Ovary (tissue), 9 donors: Measurements from ENCODE around the gene FBN3. TPM values are rescaled to one million over a fixed set of nuclear protein-coding genes. Genes with fewer than 3 reads are reported as not detected.

Source experiments
- DNase-seq, 5 donors: peaks; one replicate each; pipeline ENCODE4 v3.0.0-alpha.2; 2019 to 2020
- H3K27ac ChIP-seq, 2 donors: fragments of 200-600 bp; one replicate each; pipeline versions ENCODE4 v1.5.1 to v1.8.0; 2019 to 2022
- H3K27me3 ChIP-seq: fragments of 200-600 bp; one replicate; pipeline ENCODE4 v1.8.0; 2022
- H3K36me3 ChIP-seq: fragments of 200-600 bp; sonication (generic); one replicate; pipeline ENCODE4 v1.5.1; 2019
- H3K4me1 ChIP-seq: one replicate; pipeline ENCODE4 v1.8.1; 2013; ENCODE audit warnings: mild to moderate bottlenecking, moderate library complexity; ENCODE audit not compliant: insufficient read depth
- H3K4me3 ChIP-seq: fragments of 200-600 bp; sonication (generic); one replicate; pipeline ENCODE4 v1.5.1; 2017
- H3K9me3 ChIP-seq, 2 donors: fragments of 200-600 bp in 1 of 2; sonication (generic) in 1 of 2; one replicate each; pipeline versions ENCODE4 v1.5.1 to v1.8.1; 2013 to 2019; ENCODE audit warnings: mild to moderate bottlenecking in 1 of 2, moderate library complexity in 1 of 2
- CTCF ChIP-seq, 3 donors: fragments of 450-650 bp in 2 of 3; fragments of 200-600 bp in 1 of 3; IDR thresholded peaks; one replicate each; pipeline versions ENCODE4 v1.5.1 to v1.8.0; 2016 to 2022; ENCODE audit warnings: antibody characterized with exemption in 3 of 3, mild to moderate bottlenecking in 1 of 3
- EP300 ChIP-seq: sonication (generic); formaldehyde crosslinking; IDR thresholded peaks from one replicate; pipeline ENCODE4 v1.6.1; 2017; ENCODE audit warnings: antibody characterized with exemption
- POLR2A ChIP-seq: fragments of 450-650 bp; IDR thresholded peaks from one replicate; pipeline ENCODE4 v1.6.1; 2017; ENCODE audit warnings: antibody characterized with exemption, mild to moderate bottlenecking, moderate library complexity
- WGBS, 3 donors: extraction: QIAGEN DNeasy Blood & Tissue Kit in 1 of 3; methylation state at CpG; one replicate each; pipeline versions ENCODE4 v1.1.5 to v1.1.7; 2013 to 2017; 5-methylcytosine and 5-hydroxymethylcytosine counted together
- intact Hi-C, 4 donors: fragments of 100-400 bp; cut with DNase I; formaldehyde crosslinking; loops; one replicate each; pipeline versions ENCODE4 v1.11.0 to v1.15.1; 2022 to 2023
- polyA plus RNA-seq, 2 donors: library from polyadenylated mRNA; stranded (reverse); fragments of 200-250 nt in 1 of 2; fragments of 350-450 nt in 1 of 2; fragmentation: Illumina TruSeq in 1 of 2; extraction: RNeasy Lipid Tissue Mini Kit (QIAGEN cat#74804) in 1 of 2; gene quantifications; one replicate each; pipeline ENCODE4 v1.2.3, GENCODE V29; 2013 to 2014
- total RNA-seq, 7 donors: library from RNA; depleted of rRNA in 2 of 7; stranded (reverse); fragments of >200 nt in 2 of 7; fragmentation: NEBNext Ultra II Directional in 3 of 7; extraction: Animal tissue kit (Norgen Biotek cat#: 25700) in 3 of 7; gene quantifications; one replicate each; pipeline versions ENCODE4 v1.1.0 to v1.2.4, GENCODE V29; 2016 to 2023
- donor health status: DM: no; HTN: no; CAD: no; lungs with moderate emphysema.
- donor health status: DM: no; HTN: no; CAD: no.
- donor health status: Bipolar disorder and iron deficiency.
- donor health status: DM: yes; HTN: yes; CAD: no.
- donor health status: DM: no; HTN: no; CAD: no.
- donor health status: DM: yes; HTN: yes; CAD: no.

Gene FBN3
- total and polyA plus RNA-seq, 9 donors = 0.08 to 0.74 (median 0.25) TPM; not detected in 2

DNA sequence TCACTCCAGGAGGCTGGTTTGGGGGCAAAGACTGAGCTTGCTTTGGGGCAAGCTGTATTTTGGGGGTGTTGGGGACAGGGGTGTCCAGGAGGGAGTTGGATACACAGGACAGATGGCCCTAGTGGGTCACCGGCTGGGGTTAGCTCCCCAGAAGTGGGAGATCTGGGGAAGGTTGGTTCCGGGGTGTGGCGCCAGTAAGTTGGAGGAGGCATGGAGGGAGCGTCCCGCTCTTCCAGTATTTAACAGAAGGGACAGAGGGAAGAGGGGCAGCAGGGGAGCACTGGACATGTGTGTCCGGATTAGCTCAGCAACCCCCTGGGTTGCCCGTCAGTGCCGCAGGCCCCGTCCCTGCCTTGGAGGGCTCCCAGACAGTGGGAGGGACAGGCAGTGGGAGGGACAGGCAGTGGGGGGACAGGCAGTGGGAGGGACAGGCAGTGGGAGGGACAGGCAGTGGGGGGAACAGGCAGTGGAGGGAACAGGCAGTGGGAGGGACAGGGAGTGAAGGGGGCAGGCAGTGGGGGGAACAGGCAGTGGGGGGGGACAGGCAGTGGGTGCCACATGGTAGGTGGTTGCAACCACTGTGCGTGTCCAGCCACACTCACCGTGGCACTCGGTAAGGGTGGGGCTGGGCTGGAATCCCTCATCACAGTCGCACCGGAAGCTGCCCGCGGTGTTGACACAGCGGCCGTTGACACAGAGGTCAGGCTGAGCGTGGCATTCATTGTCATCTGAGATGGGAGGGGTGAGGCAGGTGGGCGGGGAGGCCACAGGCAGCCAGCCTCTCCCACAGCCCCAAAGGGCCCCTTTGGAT lies 63.6 kb downstream of the FBN3 start:
- intact Hi-C loops = no loop called here
- Histone ChIP-seq H3K4me1 (no peaks in the 10 kb centered on the region), H3K9me3 (no peaks in the 10 kb centered on the region), H3K4me3 (no peak overlapping the region), H3K36me3 (no peaks in the 10 kb centered on the region), H3K27me3 (no peaks in the 10 kb centered on the region), H3K27ac (no peak overlapping the region)
- WGBS, 3 donors = 66 to 77% (median 72%) methylated on average over 20 of the region's 20 CpGs
- no peak for DNase-seq
- TF ChIP-seq CTCF (IDR thresholded peaks at IDR 0.05) (no peak), POLR2A (no peak), EP300 (no peak)

DNA sequence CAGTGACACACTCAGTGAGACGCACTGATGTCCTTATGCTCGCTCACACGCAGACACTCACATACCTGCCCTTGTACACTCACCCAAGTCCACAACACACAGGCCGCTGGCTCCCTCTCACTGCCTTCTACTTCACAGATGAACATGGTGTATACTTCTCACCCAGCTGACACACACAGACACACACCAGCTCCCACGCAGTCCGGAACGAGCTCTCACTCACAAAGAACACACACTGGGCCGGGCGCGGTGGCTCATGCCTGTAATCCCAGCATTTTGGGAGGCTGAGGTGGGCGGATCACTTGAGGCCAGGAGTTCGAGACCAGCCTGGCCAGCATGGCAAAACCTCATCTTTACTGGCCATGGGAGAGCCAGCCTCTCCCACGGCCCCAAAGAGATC lies 65.2 kb downstream of the FBN3 start:
- no peak for DNase-seq
- no peak for TF ChIP-seq CTCF (IDR thresholded peaks at IDR 0.05)
- intact Hi-C loops = no loop called here
- Histone ChIP-seq H3K27ac (no peak overlapping the region), H3K9me3 (no peaks in the 10 kb centered on the region), H3K4me1 (no peaks in the 10 kb centered on the region), H3K4me3 (no peak overlapping the region), H3K27me3 (no peaks in the 10 kb centered on the region), H3K36me3 (no peaks in the 10 kb centered on the region)
- WGBS, 3 donors = 81 to 89% (median 86%) methylated on average over 13 of the region's 13 CpGs

GRCh38 chr19:8083141-8083540 lies 66.3 kb downstream of the FBN3 start:
- WGBS, 3 donors = 80 to 90% (median 82%) methylated on average over 12 of the region's 12 CpGs
- no peaks in the 10 kb centered on the region for H3K36me3 ChIP-seq
- no peak for DNase-seq

More at GRCh38 chr19:8083141-8083540, 66.3 kb downstream of the FBN3 start:
- Histone ChIP-seq H3K4me1 (no peaks in the 10 kb centered on the region), H3K27ac (no peak overlapping the region), H3K4me3 (no peak overlapping the region), H3K9me3 (no peaks in the 10 kb centered on the region), H3K27me3 (no peaks in the 10 kb centered on the region)
- intact Hi-C loops = no loop called here
- TF ChIP-seq EP300 (no peak), CTCF (IDR thresholded peaks at IDR 0.05) (no peak), POLR2A (no peak)
